ENCODE measurements around the gene SYT1.
A peak's percentile ranks its signal among the peaks of the same experiment; 100 is the strongest.

The SYT1 gene

DNA sequence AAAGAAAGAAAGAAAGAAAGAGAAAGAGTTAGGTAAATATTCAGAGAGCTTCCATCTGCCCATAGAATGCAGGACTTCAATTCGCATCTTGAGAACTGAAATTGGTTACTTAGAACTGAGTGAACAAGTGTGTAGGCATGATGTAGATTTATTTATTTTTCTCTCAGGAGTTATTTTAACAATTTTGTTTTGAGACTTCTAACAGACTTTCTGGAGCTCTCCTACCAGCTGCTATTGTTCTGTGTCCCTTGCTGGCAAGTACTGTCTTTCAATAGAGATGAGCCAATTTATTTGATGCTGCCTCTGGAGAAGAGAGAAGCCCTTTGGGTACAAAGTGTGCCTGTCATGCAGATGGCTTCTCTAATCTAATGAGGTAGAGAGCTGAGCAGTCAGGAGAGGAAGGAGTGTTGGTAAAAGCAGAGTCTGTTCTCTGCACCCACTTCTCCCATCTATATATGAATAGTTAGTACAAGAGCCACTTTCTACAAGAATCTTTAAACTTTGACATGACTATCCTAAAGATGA lies 67.0 kb downstream of the SYT1 start:
- no peak for TF ChIP-seq GATA3 (IDR thresholded peaks at IDR 0.05; ENCODE audit: low read depth, low read length)
- TF ChIP-seq GATA2 (IDR thresholded peaks at IDR 0.05; ENCODE audit: low read depth, low read length): no peak

DNA sequence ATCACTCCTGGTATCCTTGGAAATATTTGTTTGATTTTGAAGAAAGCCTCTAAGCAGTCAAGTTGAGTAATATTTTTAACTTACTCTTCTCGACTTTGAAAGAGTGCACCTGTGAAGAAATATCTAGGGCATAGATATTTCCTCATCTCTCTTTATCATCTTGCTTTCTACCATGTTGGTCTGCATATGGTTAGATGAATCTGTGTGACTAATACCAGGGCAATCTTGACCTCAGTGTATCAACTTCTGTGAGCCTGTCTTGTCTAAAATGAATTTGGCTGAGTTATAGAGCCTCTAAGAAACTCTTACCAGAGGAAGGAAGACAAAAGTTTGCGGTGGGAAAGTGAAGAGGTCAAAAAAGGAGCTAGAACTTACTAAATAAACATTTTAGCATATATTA lies 68.4 kb downstream of the SYT1 start:
- TF ChIP-seq GATA3 (IDR thresholded peaks at IDR 0.05; ENCODE audit: low read depth, low read length) (no peak), GATA2 (IDR thresholded peaks at IDR 0.05; ENCODE audit: low read depth, low read length) (no peak)

DNA sequence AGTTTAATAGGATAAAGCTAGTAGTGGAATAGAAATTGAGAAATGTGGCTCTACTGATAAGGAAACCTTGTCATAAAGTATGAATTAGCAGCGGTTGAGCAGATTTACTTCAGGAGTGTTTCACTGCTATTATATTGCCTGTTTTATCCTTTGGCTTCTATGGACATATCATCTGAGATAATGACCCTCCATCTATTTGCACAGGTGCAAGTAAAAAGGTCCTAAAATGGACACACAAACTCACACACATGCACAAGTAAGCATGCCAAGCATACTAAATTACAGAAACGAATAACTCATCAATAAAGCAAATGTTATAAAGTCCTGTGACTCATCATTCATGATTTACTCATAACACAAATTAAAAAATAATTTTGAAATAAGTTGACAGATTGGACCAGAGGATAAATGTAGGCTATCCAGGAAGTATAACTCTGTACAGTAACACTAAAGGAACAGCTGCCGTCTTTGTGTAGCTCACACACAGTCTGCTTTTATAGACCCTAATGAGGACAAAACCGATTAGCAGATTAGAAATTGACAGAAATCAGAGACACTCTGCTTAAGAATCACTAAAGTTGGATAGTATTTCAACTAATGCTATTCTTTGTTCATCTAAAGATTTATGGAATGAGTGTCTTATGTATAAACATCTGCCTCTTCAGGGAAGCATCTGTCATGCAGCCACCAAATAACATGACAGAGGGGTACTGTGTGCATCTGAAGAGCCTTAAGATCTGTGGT lies 73.9 kb downstream of the SYT1 start:
- TF ChIP-seq GATA2 (IDR thresholded peaks at IDR 0.05; ENCODE audit: low read depth, low read length) (no peak), GATA3 (IDR thresholded peaks at IDR 0.05; ENCODE audit: low read depth, low read length) (0 out of 2 replicates have a peak, but pooled peaks have one; percentile 29)

DNA sequence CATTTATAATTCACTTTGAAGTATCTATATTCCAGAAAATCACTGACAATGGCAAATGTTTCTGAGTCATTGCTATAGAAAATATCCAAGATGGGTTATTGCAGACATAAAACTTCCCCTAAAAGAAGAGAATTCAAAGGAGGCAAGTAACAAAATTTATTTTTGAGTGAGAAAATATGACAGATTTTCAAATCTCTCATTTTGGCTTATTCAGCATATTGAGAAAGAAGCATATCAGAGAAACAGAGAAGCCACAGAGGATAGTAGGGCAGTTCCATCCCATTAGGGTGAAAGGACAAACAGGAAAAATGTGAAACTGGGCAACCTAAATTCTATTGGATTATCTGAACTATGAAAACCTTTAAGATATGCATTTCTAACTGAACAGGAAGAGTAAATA lies 85.0 kb downstream of the SYT1 start:
- no peak for TF ChIP-seq GATA2 (IDR thresholded peaks at IDR 0.05; ENCODE audit: low read depth, low read length)
- no peak for TF ChIP-seq GATA3 (IDR thresholded peaks at IDR 0.05; ENCODE audit: low read depth, low read length)

DNA sequence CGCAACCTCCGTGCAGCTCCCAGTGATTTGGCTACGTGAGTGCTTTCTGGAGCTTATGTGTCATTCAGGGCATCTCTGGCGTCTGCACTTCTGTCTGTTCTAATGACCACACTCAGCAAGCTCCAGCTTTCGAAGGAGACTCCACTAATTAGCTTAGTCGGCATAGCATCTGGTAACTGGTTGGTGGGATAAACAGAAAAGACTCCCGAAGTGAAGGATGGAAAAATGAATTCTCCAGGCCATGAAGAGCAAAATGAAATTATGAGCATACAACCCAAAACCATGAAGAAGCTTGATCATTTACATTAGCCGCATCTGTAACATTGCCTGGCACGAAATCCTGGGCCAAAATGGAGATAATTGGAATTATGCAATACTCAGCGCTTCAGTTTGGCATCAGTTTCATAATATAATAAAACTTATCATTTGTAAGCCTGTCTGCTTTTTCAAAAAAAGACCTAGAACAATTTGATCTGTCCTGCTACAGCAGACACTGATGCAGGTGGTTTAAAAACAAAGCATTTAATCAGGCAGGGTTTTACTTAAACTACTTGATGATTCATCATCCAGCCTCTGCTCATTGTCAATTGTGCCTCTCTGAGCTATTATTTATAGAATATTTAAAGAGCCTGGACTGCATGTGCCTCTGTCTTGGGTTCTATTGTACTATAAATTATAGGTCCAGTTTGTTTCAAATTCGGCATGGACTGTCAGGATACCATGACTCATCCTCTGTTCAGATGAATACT lies 87.4 kb downstream of the SYT1 start:
- TF ChIP-seq GATA3 (IDR thresholded peaks at IDR 0.05; ENCODE audit: low read depth, low read length): no peak
- TF ChIP-seq GATA2 (IDR thresholded peaks at IDR 0.05; ENCODE audit: low read depth, low read length): 0 out of 2 replicates have a peak, but pooled peaks have one; percentile 5

DNA sequence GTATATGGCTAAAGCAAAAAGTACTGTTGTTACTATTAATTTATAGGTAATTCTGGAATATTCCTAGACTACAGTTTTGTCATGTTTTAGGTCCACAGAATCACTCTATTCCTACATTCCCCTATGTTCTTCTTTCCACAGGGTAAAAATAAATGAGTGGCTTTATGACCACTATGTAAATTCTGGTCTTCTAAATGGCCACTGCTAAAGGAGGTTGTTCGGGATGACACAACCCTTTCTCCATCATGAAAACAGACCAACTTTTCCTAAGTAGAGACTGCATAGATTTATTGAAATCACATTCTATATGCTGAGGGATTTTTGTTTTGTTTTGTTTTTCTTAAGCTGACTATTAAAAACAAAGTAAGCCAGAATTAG lies 88.0 kb downstream of the SYT1 start:
- TF ChIP-seq GATA2 (IDR thresholded peaks at IDR 0.05; ENCODE audit: low read depth, low read length) (no peak), GATA3 (IDR thresholded peaks at IDR 0.05; ENCODE audit: low read depth, low read length) (no peak)

DNA sequence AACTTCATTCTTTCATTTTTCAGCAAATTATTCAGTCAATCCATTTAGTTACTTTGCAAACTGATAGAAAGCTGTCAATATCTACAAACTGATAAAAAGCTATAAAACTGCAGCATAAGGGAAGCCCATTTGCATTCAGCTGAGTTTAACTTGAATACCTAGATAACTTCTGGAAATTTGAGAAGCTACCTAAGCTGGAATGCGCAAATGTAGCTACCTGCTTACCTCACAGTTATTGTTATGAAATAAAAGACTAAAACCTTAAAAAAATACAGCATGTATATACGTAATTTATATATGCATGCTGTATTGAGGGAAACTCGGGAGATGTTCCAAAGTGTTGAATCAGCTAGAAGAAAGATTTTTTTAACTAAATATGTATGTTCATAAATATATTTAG lies 94.4 kb downstream of the SYT1 start:
- TF ChIP-seq GATA2 (IDR thresholded peaks at IDR 0.05; ENCODE audit: low read depth, low read length): no peak
- TF ChIP-seq GATA3 (IDR thresholded peaks at IDR 0.05; ENCODE audit: low read depth, low read length): no peak

DNA sequence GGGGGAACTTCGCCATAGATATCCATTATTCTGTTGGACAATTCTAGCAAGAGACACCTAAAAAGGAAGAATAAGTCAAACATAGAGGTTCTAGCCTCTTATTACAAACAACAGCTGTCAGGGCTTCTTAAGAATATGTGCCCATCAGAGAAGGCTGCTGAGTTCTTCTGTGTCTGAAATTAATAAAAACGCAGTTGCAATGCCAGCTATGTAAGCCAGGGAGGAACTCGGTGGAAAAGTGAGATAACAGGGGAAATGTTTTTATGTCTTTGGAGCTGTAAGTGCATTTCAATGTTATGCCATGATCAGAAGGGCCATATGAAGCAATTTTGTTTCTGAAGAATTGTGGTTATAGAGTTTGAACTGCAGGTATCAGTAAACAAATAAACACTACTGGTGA lies 95.0 kb downstream of the SYT1 start:
- TF ChIP-seq GATA2 (IDR thresholded peaks at IDR 0.05; ENCODE audit: low read depth, low read length) (no peak), GATA3 (IDR thresholded peaks at IDR 0.05; ENCODE audit: low read depth, low read length) (no peak)

DNA sequence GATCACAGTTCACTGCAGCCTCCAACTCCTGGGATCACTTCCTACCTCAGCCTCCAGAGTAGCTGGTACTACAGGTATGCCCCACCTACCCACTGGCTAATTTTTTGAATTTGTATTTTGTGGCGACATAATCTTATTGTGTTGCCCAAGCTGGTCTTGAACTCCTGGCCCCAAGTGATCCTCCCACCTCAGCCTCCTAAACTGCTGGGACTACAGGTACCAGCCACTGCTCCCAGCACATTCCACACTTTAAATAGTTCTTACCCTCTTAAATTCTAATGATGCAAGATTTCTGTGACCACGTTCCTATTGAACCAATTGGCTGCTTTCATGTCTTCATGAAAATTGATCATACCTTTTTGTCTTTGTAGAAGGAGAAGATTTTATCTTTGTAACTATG lies 96.6 kb downstream of the SYT1 start:
- TF ChIP-seq GATA3 (IDR thresholded peaks at IDR 0.05; ENCODE audit: low read depth, low read length) (no peak), GATA2 (IDR thresholded peaks at IDR 0.05; ENCODE audit: low read depth, low read length) (no peak)

DNA sequence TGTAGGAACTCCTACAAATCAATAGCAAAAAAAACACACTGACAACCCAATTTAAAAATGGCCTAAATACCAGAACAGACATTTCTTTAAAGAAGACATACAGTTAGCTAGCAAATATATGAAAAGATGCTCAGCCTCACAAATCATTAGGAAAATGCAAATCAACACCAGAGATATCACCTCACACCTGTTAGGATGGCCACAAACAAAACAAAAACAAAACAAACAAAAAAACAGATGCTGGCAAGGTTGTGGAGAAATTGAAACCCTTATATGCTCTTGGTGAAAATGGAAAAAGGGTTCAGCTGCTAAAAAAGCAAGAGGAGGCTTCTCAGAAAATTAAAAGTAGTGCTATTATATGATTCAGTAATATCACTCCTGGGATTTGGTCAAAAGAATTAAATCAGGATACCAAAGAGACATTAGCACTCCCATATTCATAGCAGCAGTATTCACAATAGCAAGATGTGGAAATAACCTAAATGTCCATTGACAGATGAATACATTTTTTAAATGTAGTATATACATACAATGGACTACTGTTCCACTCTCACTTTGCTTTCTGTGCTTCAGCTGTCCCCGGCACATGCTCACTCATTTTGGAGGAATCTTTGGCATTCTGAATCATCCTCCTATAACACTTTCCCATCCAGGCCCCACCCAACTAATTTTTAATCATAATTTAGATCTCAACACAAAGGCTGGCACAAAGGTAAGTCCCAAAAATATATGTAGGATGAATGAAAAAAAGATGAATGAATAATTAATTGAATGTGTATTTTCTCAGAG lies 99.1 kb downstream of the SYT1 start:
- no peak for TF ChIP-seq GATA2 (IDR thresholded peaks at IDR 0.05; ENCODE audit: low read depth, low read length)
- no peak for TF ChIP-seq GATA3 (IDR thresholded peaks at IDR 0.05; ENCODE audit: low read depth, low read length)

DNA sequence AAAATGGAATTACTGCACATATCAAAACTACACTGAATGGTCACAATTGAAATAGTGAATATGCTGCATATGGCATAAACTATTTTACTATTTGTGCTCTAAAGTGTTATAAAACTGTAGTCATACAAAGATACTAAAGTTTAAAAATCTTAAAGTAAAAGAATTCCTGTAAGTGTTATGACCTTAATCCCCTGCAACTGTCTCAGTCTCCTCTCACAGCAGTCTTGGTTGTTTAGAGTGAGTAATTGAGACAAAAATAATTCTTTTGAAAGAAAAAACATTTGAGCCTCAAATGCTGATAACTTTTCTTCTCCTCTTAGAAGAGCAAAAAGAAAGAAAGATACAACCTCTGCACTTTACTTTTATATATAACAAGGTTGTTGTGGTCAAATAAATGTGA lies 99.9 kb downstream of the SYT1 start:
- TF ChIP-seq GATA2 (IDR thresholded peaks at IDR 0.05; ENCODE audit: low read depth, low read length) (no peak), GATA3 (IDR thresholded peaks at IDR 0.05; ENCODE audit: low read depth, low read length) (no peak)

DNA sequence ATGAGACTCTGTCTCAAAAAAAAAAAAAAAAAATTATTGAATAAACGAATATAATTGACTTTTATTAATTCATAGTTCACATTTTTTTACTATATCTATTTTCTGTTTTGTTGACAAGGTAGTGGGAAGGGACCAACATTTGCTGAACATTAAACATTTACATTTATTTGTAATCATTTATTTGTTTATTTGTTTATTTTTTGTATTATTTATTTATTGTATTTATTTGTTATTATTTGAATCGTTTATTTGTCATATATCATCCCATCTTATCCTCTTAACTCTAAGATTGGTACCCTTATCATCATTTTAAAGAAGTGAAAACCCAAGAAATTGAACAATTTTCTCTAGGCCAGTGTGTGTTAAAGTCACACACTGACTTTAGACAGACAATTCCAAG lies 101.5 kb downstream of the SYT1 start:
- no peak for TF ChIP-seq GATA2 (IDR thresholded peaks at IDR 0.05; ENCODE audit: low read depth, low read length)
- no peak for TF ChIP-seq GATA3 (IDR thresholded peaks at IDR 0.05; ENCODE audit: low read depth, low read length)

DNA sequence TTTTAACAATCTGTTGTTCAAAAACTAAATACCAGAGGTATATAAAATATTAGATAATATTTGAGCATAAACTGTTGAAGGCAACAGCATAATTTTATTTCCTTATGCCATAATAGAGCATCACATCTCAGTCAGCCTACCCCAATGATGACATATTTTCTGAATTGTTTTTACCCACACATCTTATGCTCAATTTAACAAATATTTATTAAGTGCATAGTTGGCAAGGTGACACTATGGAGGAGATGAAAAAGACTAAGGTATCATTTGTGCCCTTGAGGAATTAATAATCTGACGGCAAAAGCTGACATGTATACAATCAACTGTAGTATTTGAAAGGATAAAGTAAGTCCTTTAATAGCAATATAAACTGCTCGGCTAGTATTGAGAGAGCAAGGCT lies 102.4 kb downstream of the SYT1 start:
- no peak for TF ChIP-seq GATA3 (IDR thresholded peaks at IDR 0.05; ENCODE audit: low read depth, low read length)
- no peak for TF ChIP-seq GATA2 (IDR thresholded peaks at IDR 0.05; ENCODE audit: low read depth, low read length)

DNA sequence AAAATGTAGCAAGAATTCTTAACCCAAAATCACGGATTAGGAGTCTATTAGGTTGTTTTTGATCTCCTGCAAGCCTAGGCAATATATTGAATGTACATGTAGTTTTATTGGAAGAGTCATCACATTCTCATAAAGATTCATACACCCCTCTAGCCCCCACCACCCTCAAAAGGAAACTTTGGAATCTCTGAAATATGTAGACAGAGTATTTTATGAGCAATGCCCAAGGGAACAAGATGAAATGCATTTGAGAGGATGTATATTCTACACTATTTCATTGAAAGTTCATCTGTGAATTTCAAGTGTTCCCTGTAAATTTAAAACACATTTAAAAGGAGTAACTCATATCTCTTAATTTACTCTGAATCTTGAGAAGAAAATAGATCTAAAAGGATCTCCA lies 103.7 kb downstream of the SYT1 start:
- TF ChIP-seq GATA3 (IDR thresholded peaks at IDR 0.05; ENCODE audit: low read depth, low read length) (no peak), GATA2 (IDR thresholded peaks at IDR 0.05; ENCODE audit: low read depth, low read length) (no peak)
